Esophagus (tissue), 2 donors: ENCODE measurements around the gene SAV1. TPM values are rescaled to one million over a fixed set of nuclear protein-coding genes. Genes with fewer than 3 reads are reported as not detected.
"Not testable (repeated sequence)": the region's sequence is repeated elsewhere in the genome, so short reads cannot be mapped to it uniquely, and the experiment has no call there.

Source experiments
- H3K27ac ChIP-seq, 2 donors: one replicate each; pipeline ENCODE4 v1.5.1; 2013; ENCODE audit warnings: low read depth in 2 of 2, mild to moderate bottlenecking in 2 of 2, inconsistent platforms in 1 of 2, low read length in 1 of 2, moderate library complexity in 1 of 2
- H3K27me3 ChIP-seq, 2 donors: one replicate each; pipeline ENCODE4 v1.6.1; 2013; ENCODE audit warnings: low read length in 2 of 2, control low read depth in 1 of 2, mild to moderate bottlenecking in 1 of 2; ENCODE audit not compliant: insufficient read depth in 2 of 2, control insufficient read depth in 1 of 2
- H3K36me3 ChIP-seq, 2 donors: one replicate each; pipeline ENCODE4 v1.6.1; 2013; ENCODE audit warnings: low read length in 1 of 2; ENCODE audit not compliant: control insufficient read depth in 2 of 2, insufficient read depth in 2 of 2
- H3K4me1 ChIP-seq, 2 donors: one replicate each; pipeline ENCODE4 v1.6.1; 2013; ENCODE audit warnings: low read length in 1 of 2; ENCODE audit not compliant: control insufficient read depth in 2 of 2, insufficient read depth in 2 of 2
- H3K4me3 ChIP-seq, 2 donors: one replicate each; pipeline ENCODE4 v1.5.1; 2013; ENCODE audit warnings: low read length in 2 of 2, mild to moderate bottlenecking in 2 of 2, low read depth in 1 of 2, moderate library complexity in 1 of 2
- H3K9me3 ChIP-seq, 2 donors: one replicate each; pipeline ENCODE4 v1.6.1; 2013; ENCODE audit warnings: mild to moderate bottlenecking in 2 of 2, low read depth in 1 of 2, low read length in 1 of 2, moderate library complexity in 1 of 2; ENCODE audit not compliant: control insufficient read depth in 2 of 2, insufficient read depth in 1 of 2
- WGBS, 2 donors: extraction: QIAGEN DNeasy Blood & Tissue Kit; methylation state at CpG; one replicate each; pipeline ENCODE4 v1.1.7; 2013; 5-methylcytosine and 5-hydroxymethylcytosine counted together
- polyA plus RNA-seq, 2 donors: library from polyadenylated mRNA; stranded (reverse); fragments of 200-250 nt; gene quantifications; one replicate each; pipeline ENCODE4 v1.2.3, GENCODE V29; 2013
- donor health status: healthy with polysubstance abuse.
- donor health status: Bipolar disorder and iron deficiency.

SAV1 gene
- polyA plus RNA-seq, 2 donors, result 8.6 to 10.0 TPM

DNA sequence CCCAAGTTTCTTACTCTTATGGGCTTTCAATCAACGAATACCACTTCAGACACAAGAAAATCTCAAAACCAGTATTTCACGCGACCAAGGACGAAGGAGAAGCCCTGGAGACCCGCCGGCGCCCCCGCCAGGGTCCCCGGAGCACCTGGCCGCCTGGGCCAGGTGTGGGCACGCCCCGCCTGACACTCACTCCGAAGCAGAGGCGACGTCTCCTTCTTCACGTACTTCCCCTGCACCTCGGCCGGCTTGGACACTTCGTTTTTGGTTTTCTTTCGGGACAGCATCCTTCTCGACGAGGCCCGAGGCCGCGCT is 466 bp downstream of the SAV1 start:
- H3K27ac ChIP-seq, result peak overlapping the region; percentile 91 to 93
- peak overlapping the region; percentile 81 to 89 for H3K4me3 ChIP-seq
- WGBS, 2 donors, result 0 to 1% methylated on average over 25 of the region's 25 CpGs
- no peaks in the 10 kb centered on the region for H3K36me3 ChIP-seq
- H3K9me3 ChIP-seq, result no peaks in the 10 kb centered on the region
- H3K27me3 ChIP-seq, result no peaks in the 10 kb centered on the region
- H3K4me1 ChIP-seq, result no peaks in the 10 kb centered on the region

GRCh38 chr14:50666772-50667683 is 1.1 kb downstream of the SAV1 start:
- no peaks in the 10 kb centered on the region for H3K27me3 ChIP-seq
- 3 to 4% methylated on average over 20 of the region's 20 CpGs for WGBS, 2 donors
- H3K27ac ChIP-seq, result peak overlapping the region; percentile 91 to 93
- no peaks in the 10 kb centered on the region for H3K4me1 ChIP-seq
- H3K36me3 ChIP-seq, result no peaks in the 10 kb centered on the region
- no peaks in the 10 kb centered on the region for H3K9me3 ChIP-seq
- peak overlapping the region; percentile 81 to 89 for H3K4me3 ChIP-seq

DNA sequence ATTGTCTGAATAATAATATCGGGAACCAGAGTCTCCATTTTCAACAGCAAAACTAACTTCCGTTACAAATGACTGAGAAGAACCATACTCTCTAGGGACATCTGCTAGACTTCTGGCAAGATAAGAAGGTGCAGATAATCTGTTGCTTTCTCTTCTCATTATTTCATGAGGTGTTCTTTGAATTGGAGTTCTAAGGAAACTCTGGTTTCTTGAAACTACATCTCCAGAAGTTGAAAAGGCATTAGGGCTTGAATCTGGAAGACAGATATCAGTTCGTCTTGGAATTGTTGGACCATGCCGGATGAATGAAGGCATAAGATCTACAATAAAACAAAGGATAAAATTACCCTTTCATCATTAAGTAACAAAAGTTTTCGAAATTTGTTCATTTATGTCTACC is 2.8 kb downstream of the SAV1 start:
- not testable (repeated sequence) for H3K27me3 ChIP-seq, H3K36me3 ChIP-seq, H3K9me3 ChIP-seq, H3K4me3 ChIP-seq, H3K4me1 ChIP-seq, H3K27ac ChIP-seq
- WGBS, 2 donors, result 75 to 88% methylated on average over 5 of the region's 5 CpGs

- not testable (repeated sequence) for H3K27ac ChIP-seq, H3K4me3 ChIP-seq, H3K4me1 ChIP-seq, H3K36me3 ChIP-seq, H3K9me3 ChIP-seq, H3K27me3 ChIP-seq
- WGBS, 2 donors, result 93 to 97% methylated on average over 2 of the region's 2 CpGs
Measured at GRCh38 chr14:50664579-50664978, 3.5 kb downstream of the SAV1 start.

GRCh38 chr14:50659327-50659974 is 8.7 kb downstream of the SAV1 start:
- no peaks in the 10 kb centered on the region for H3K36me3 ChIP-seq
- 74 to 81% methylated on average over 6 of the region's 6 CpGs for WGBS, 2 donors
- peaks cover 0 to 2% of the 10 kb centered on the region in 2 donors for H3K4me1 ChIP-seq
- no peak overlapping the region for H3K27ac ChIP-seq
- H3K4me3 ChIP-seq, result no peak overlapping the region
- no peaks in the 10 kb centered on the region for H3K9me3 ChIP-seq
- H3K27me3 ChIP-seq, result no peaks in the 10 kb centered on the region

DNA sequence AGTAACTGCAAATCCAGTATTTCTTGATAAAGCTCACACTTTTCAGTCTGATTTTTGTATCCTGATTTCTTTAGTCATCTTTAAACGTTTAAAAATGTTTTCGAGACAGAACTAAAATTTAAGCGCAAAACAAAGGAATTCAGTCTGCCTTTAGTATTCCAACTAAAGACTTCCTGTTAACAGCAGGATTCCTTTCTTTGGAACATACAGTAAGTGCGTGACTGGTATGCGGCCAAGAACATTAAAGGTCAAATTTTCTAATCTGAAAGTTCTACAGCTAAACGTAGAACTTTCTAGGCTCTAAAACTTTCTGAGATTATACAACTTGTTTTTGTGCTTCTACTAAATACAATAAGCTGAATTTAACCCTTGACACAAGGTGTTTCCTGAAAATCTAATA is 9.9 kb downstream of the SAV1 start:
- no peaks in the 10 kb centered on the region for H3K36me3 ChIP-seq
- no peak overlapping the region for H3K4me3 ChIP-seq
- 30 to 31% methylated on average over 6 of the region's 6 CpGs for WGBS, 2 donors

DNA sequence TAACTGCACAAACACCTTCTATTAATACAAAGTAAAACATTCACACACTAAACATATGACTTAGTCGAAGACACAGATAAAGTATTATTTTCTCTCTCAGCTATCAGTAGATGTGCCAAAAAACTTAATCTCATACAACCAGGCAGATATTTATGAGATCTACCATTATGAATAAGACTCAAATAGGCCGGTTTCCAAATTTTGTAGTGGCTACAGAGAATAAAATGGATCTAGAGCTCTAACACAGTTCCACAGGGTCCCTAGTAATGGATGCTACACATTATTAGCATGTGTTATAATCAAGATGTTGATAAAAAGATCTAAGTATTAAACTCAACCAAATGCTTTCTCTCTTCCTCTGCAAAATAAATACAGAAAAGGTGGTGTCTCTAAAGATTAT is 10.4 kb downstream of the SAV1 start:
- Histone ChIP-seq H3K4me3 (no peak overlapping the region), H3K27me3 (no peaks in the 10 kb centered on the region), H3K36me3 (no peaks in the 10 kb centered on the region), H3K27ac (no peak overlapping the region), H3K9me3 (no peaks in the 10 kb centered on the region), H3K4me1 (peaks cover 0 to 2% of the 10 kb centered on the region in 2 donors)
- 23 to 28% methylated on average over 2 of the region's 2 CpGs for WGBS, 2 donors

More for the DNA sequence above, 9.9 kb downstream of the SAV1 start:
- H3K27me3 ChIP-seq, result no peaks in the 10 kb centered on the region
- no peaks in the 10 kb centered on the region for H3K9me3 ChIP-seq
- peaks cover 0 to 2% of the 10 kb centered on the region in 2 donors for H3K4me1 ChIP-seq
- H3K27ac ChIP-seq, result no peak overlapping the region

- H3K4me1 ChIP-seq, result peaks cover 0 to 2% of the 10 kb centered on the region in 2 donors
- H3K36me3 ChIP-seq, result no peaks in the 10 kb centered on the region
- no peaks in the 10 kb centered on the region for H3K27me3 ChIP-seq
- 85 to 88% methylated on average over 6 of the region's 6 CpGs for WGBS, 2 donors
- H3K9me3 ChIP-seq, result no peaks in the 10 kb centered on the region
- no peak overlapping the region for H3K4me3 ChIP-seq
- no peak overlapping the region for H3K27ac ChIP-seq
Measured at GRCh38 chr14:50656776-50657175, 11.3 kb downstream of the SAV1 start.

- Histone ChIP-seq H3K4me3 (no peak overlapping the region), H3K36me3 (no peaks in the 10 kb centered on the region), H3K4me1 (no peaks in the 10 kb centered on the region), H3K27ac (no peak overlapping the region), H3K27me3 (no peaks in the 10 kb centered on the region), H3K9me3 (no peaks in the 10 kb centered on the region)
Measured at GRCh38 chr14:50649691-50650090, 18.4 kb downstream of the SAV1 start.

GRCh38 chr14:50647753-50648152 is 20.4 kb downstream of the SAV1 start:
- no peaks in the 10 kb centered on the region for H3K36me3 ChIP-seq
- no peaks in the 10 kb centered on the region for H3K27me3 ChIP-seq
- H3K9me3 ChIP-seq, result no peaks in the 10 kb centered on the region
- no peak overlapping the region for H3K4me3 ChIP-seq
- H3K4me1 ChIP-seq, result no peaks in the 10 kb centered on the region
- no peak overlapping the region for H3K27ac ChIP-seq
